HG03521 (cell line): ENCODE results near the gene SLC8A1.
"Not testable (repeated sequence)": the region's sequence is repeated elsewhere in the genome, so short reads cannot be mapped to it uniquely, and the experiment has no call there.

Experiments used
- ATAC-seq: cut with Tn5 transposase; IDR thresholded peaks from one replicate; pipeline ENCODE4 v1.9.1; 2021; ENCODE audit warnings: mild to moderate bottlenecking, moderate library complexity; ENCODE audit not compliant: unreplicated experiment

Gene SLC8A1

DNA sequence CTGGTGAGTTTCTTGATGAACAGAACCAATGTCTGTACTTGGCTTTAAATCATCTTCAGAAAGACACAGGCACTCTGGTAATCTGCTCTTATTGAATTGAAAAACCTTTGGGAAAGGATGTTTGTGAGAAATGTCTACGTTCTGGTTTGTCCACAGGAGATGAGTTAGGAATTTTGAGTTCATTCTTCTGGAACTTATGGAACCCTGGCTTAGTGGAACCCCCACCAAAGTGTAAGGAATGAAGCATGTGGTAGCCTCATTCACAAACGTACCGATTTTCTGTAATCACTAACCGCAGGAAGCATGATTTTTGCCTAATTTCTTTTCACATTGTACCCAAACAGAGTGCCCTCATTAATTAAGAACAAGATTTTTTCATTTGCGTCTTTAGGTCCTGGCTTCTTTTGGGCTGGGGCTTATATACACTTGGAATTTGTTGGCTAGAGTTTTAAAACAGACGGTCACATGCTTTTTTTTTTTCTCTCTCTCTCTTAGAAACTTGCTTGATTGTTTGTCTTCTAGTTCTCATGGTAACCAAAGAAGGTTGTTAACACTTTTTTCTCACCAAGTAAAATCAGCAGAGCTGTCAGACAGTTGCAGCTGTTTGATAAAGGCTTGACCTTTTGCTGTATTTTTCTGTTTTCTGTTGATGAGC is 358.7 kb downstream of the SLC8A1 start:
- ATAC-seq = no peak

- no peak for ATAC-seq
Observed at GRCh38 chr2:40090044-40090443, 361.8 kb downstream of the SLC8A1 start.

DNA sequence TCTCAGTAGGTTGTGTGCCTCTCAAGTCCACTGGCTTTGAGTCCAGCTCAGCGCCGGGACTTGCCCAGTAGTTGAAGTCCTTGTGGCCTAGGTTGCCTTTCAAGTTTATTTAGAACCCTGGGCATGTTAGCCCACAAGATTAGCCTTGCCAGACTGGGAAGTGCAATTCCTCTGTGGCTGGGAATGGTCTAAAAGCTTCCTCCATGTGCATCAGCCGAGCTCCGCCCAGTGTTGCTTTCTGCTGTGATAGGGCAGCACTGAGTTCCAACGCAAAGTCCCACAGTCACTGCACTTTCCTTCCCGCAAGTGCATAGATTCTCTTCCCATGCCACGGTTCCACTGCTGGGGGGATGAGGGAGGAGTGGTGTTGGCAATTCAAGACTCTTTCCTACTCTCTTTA is 364.0 kb downstream of the SLC8A1 start:
- no peak for ATAC-seq

GRCh38 chr2:40087434-40087833 is 364.5 kb downstream of the SLC8A1 start:
- no peak for ATAC-seq

- no peak for ATAC-seq
Observed at GRCh38 chr2:40085786-40086185, 366.1 kb downstream of the SLC8A1 start.

DNA sequence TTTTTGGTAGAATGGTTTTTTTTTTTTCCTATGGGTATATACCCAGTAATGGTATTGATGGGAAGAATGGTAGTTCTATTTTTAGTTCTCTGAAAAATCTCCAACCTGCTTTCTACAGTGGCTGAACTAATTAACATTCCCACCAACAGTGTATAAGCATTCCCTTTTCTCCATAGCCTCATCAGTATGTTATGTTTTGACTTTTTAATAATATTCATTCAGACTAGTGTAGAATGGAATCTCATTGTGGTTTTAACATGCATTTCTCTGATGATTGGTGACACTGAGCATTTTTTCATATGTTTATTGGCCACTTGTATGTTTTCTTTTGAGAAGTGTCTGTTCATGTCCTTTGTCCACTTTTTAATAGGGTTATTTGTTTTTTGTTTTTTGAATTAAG is 378.6 kb downstream of the SLC8A1 start:
- not testable (repeated sequence) for ATAC-seq

GRCh38 chr2:40072442-40073232 is 379.3 kb downstream of the SLC8A1 start:
- no peak for ATAC-seq

DNA sequence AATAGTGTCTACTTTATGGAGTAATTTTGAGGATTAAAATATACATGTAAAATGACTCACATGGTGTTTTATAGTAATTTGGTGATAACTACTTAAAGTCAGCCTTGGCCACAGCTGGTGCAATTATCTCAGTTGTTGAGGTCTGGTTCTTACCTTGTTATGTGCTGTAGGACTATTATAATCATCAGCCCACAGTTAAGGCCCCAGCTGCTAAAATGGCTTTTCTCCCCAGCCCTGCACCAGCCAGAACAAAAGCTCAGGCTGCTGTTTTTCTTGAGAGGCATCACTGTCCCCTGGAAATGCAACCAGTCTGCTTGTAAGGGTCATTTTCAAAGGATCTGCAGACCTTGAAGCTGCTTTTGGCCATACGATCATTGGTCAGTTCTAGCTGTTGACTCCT is 389.5 kb downstream of the SLC8A1 start:
- no peak for ATAC-seq

DNA sequence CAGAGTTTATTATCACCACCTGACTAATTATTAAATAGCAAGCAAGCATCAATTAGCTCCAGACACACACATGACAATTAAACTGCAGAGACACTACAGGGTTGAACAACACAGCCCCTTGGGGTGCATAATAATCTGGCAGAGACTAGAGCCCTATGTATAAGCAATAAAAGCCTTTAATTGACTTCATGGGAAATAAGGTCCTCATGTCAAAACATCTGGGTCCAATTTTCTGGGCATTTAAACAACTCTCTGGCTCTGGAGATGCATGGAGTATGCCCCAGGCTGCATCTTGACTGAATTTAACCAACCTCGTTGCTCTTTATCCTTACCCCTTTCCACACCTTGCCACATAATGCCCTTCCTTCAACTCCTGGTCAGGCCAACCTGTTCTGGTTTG is 402.1 kb downstream of the SLC8A1 start:
- ATAC-seq = no peak

- ATAC-seq = no peak
Observed at GRCh38 chr2:40048506-40048905, 403.4 kb downstream of the SLC8A1 start.

GRCh38 chr2:40047406-40047805 is 404.5 kb downstream of the SLC8A1 start:
- no peak for ATAC-seq
